ENCODE results near the gene CIT.

GRCh38 chr12:119693511-119693910, 183.6 kb downstream of the CIT start:
- TF ChIP-seq, protein P1, sequence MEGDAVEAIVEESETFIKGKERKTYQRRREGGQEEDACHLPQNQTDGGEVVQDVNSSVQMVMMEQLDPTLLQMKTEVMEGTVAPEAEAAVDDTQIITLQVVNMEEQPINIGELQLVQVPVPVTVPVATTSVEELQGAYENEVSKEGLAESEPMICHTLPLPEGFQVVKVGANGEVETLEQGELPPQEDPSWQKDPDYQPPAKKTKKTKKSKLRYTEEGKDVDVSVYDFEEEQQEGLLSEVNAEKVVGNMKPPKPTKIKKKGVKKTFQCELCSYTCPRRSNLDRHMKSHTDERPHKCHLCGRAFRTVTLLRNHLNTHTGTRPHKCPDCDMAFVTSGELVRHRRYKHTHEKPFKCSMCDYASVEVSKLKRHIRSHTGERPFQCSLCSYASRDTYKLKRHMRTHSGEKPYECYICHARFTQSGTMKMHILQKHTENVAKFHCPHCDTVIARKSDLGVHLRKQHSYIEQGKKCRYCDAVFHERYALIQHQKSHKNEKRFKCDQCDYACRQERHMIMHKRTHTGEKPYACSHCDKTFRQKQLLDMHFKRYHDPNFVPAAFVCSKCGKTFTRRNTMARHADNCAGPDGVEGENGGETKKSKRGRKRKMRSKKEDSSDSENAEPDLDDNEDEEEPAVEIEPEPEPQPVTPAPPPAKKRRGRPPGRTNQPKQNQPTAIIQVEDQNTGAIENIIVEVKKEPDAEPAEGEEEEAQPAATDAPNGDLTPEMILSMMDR (IDR thresholded peaks at IDR 0.05) = no peak
- no peak for TF ChIP-seq POLR2A (IDR thresholded peaks at IDR 0.05)

All from body of pancreas (tissue), 4 donors.